ENCODE results near the gene FAM76B. TPM values are rescaled to one million over a fixed set of nuclear protein-coding genes. Genes with fewer than 3 reads are reported as not detected.

The FAM76B gene
- total and polyA plus RNA-seq, 2 of the 13 experiments (the other 11 are each of a cell fraction or from before 2014, with no cell fraction given) = 20.2 to 24.2 TPM

DNA sequence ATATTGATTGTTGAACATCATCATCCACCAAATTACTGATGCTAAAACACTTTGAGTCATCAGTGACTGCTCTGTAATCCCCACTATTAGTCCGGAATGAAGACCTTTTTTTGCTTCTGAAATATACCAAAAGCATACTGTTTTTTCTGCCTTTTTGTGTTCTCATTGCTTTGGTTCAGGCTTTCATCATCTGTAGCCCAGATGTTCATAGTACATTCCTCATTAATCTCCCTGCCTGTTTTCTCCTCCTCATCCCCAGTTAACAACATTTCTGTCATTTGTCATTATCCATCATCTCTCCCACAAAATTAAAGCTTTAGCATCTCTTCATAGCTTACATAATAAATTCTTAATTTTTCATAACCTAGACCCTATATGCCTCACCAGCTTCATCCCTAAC is 10.0 kb upstream of the FAM76B start:
- no peak overlapping the region for H2AFZ ChIP-seq (ENCODE audit: low read length)
- FAIRE-seq = no peak
- in situ Hi-C loops (cut with HindIII; ENCODE audit: extremely low pct_ligation_motif_present, low pct_unique_long_range_greater_than_20kb) = no loop called here
- BruUV-seq (replicated peaks) = no TSS peak
- ChIA-PET CTCF (ENCODE audit: low intra/inter-chr PET ratio, low total read pairs) (no interaction called here), POLR2A (no interaction called here)
- ATAC-seq = no peak
- WGBS (ENCODE audit: low lambda C conversion rate) = 92% methylated on average over 1 of the region's 1 CpG
- H3K4me3 ChIP-seq (replicated peaks in 1 of 3; ENCODE audit: insufficient read depth in 1 of 3, low read depth in 2 of 3, low read length in 3 of 3) = no peak overlapping the region
- no peak for TF ChIP-seq HIVEP1 (CRISPR knock-in tag; IDR thresholded peaks at IDR 0.05)
- TF ChIP-seq, protein P1, sequence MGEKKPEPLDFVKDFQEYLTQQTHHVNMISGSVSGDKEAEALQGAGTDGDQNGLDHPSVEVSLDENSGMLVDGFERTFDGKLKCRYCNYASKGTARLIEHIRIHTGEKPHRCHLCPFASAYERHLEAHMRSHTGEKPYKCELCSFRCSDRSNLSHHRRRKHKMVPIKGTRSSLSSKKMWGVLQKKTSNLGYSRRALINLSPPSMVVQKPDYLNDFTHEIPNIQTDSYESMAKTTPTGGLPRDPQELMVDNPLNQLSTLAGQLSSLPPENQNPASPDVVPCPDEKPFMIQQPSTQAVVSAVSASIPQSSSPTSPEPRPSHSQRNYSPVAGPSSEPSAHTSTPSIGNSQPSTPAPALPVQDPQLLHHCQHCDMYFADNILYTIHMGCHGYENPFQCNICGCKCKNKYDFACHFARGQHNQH (CRISPR knock-in tag; IDR thresholded peaks at IDR 0.05) = no peak
- TF ChIP-seq ZKSCAN1 (IDR thresholded peaks at IDR 0.05; ENCODE audit: low read length) = no peak
- TF ChIP-seq ZNF451 (CRISPR knock-in tag; IDR thresholded peaks at IDR 0.05) = no peak
- no peak for TF ChIP-seq MTA1 (CRISPR knock-in tag; IDR thresholded peaks at IDR 0.05; ENCODE audit: borderline replicate concordance)
- no peak for TF ChIP-seq ZNF136 (CRISPR knock-in tag; IDR thresholded peaks at IDR 0.05; ENCODE audit: low read depth)
- TF ChIP-seq KDM1A (CRISPR knock-in tag; IDR thresholded peaks at IDR 0.05) = no peak
- no peak for TF ChIP-seq PRDM15 (CRISPR knock-in tag; IDR thresholded peaks at IDR 0.05)
- no peak for TF ChIP-seq ZNF296 (CRISPR knock-in tag; conservative IDR thresholded peaks at IDR 0.05)
- no peak for TF ChIP-seq ZMYM3 (CRISPR knock-in tag; IDR thresholded peaks at IDR 0.05)
- no peak for TF ChIP-seq SIX4 (CRISPR knock-in tag; IDR thresholded peaks at IDR 0.05)
- no peak for TF ChIP-seq AGO1 (IDR thresholded peaks at IDR 0.05; ENCODE audit: low read depth, low read length, poor library complexity, severe bottlenecking)
- no peak for TF ChIP-seq MATR3 (CRISPR knock-in tag; IDR thresholded peaks at IDR 0.05)
- TF ChIP-seq ZSCAN25 (CRISPR knock-in tag; IDR thresholded peaks at IDR 0.05) = no peak
- no peak for TF ChIP-seq TEAD2 (CRISPR knock-in tag; IDR thresholded peaks at IDR 0.05)
- no peak overlapping the region for H3K9ac ChIP-seq (ENCODE audit: insufficient read depth, low read depth, low read length)
- no peak for DNase-seq (ENCODE audit: low spot score)
- H3K27me3 ChIP-seq (ENCODE audit: control insufficient read depth in 1 of 2, insufficient read depth in 2 of 2, low read length in 2 of 2) = no peaks in the 10 kb centered on the region
- no peak overlapping the region for H3K4me2 ChIP-seq (ENCODE audit: low read depth, low read length)
- peaks cover 36% of the 10 kb centered on the region for H3K79me2 ChIP-seq (ENCODE audit: insufficient read depth, low read length)
- no peaks in the 10 kb centered on the region for H4K20me1 ChIP-seq (ENCODE audit: insufficient read depth, low read length)
- no peaks in the 10 kb centered on the region for H3K9me3 ChIP-seq (ENCODE audit: low read length)
- no peak overlapping the region for H3K27ac ChIP-seq (ENCODE audit: extremely low read length, insufficient read depth, low read length)
- intact Hi-C loops (cut with micrococcal nuclease; ENCODE audit: unreplicated experiment) = no loop called here
- peaks cover 4 to 30% of the 10 kb centered on the region in 2 experiments; a peak in 4 of 5 replicates for H3K36me3 ChIP-seq (replicated peaks in 1 of 2; ENCODE audit: control insufficient read depth in 1 of 2, insufficient read depth in 2 of 2, low read length in 2 of 2)
- peaks cover 16% of the 10 kb centered on the region for H3K4me1 ChIP-seq (ENCODE audit: insufficient read depth, low read length)
